Fibroblast of skin of back (primary cell): ENCODE measurements around the gene SBF1.

Experiments
- DNase-seq: peaks from one replicate; pipeline ENCODE4 v3.0.0-alpha.2; 2013

SBF1 gene

GRCh38 chr22:50506611-50507420, 32.0 kb upstream of the SBF1 start:
- no peak for DNase-seq

- no peak for DNase-seq
Observed at GRCh38 chr22:50505776-50506610, 31.2 kb upstream of the SBF1 start.

- DNase-seq, result no peak
Observed at GRCh38 chr22:50505276-50505775, 30.5 kb upstream of the SBF1 start.

DNA sequence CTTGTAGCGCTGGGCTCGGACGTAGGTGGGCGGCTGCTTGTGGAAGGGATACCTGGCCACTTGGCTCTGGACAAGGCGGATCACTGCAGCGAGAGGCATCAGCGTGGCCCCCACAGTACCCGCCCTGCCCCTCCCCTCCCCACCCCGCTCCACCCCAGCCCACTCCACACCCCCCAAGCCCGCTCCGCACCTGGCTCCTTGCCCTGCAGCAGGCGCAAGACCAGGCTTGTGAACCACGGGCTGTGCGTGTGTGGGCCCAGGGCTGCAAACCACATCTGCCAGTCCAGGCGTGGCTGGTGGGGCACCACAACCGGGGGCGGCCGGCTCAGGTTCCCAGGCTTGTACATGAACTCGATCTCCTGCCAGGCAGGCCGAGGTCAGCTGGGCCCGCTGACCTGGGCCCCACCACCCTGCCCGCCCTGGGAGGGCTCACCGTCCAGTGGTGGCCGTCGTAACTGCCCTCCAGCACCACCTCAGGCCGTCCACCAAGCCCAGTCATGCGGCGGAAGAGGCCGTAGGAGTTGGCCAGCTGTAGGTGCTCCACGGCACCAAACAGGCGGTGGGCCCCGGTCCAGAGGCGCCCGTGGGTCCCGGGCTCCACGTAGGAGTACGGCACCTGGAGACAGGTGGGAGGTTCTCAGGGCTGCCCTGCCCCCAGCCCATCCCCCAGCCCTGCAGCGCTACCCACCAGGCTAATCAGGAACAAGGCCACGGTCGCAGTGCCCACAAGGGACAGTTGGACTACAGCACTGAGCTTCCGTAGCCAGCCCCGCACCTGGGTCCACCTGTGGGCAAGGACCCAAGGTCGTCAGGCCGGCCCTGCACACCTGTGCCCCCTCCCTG, 29.8 kb upstream of the SBF1 start:
- DNase-seq, result no peak

- no peak for DNase-seq
Observed at GRCh38 chr22:50503475-50504145, 28.8 kb upstream of the SBF1 start.

GRCh38 chr22:50502628-50503474, 28.0 kb upstream of the SBF1 start:
- no peak for DNase-seq

GRCh38 chr22:50502096-50502495, 27.3 kb upstream of the SBF1 start:
- DNase-seq, result no peak

DNA sequence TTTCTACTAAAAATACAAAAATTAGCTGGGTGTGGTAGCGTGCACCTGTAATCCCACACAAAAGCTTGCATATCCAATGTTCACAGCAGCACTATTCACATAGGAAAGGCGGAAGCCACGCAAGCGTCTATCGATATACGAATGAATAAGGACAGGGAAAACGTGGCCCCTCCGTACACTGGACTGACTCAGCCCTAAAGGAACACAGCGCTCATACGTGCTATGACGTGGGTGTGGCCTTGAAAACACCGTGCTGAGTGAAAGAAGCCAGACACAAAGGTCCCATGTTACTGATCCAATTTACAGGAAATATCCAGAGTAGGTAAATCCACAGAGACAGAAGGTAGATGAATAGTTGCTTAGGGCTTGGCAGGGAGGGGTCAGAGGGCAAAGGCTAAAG, 25.6 kb upstream of the SBF1 start:
- no peak for DNase-seq

DNA sequence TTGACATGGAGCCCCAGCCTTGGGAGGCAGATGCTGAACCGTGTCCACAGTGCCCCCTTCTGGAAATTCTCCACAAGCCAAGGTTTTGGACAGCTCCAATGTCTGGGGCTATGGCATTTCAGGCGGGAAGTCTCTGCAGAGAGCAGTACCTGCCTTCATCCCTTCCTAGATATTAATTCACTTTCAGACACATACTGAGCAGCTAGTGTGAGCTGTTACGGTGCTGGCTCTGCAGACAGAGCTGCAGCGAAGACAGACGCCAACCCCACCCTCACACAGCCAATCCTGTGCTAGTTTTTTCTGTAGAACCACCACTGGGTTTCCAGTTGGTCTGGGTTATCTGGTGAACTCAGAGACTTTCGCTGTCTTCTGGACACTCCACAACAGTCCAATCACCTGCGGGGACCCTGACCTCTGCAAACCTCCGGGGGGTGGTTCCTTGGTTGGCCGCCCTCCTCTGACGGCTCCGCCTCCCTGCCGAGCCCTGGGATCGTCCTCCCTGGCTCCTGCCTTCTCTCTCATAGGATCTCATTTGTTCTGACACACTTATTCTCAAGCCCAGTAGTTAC, 23.6 kb upstream of the SBF1 start:
- DNase-seq, result peak; percentile 56

GRCh38 chr22:50497093-50497492, 22.3 kb upstream of the SBF1 start:
- no peak for DNase-seq

DNA sequence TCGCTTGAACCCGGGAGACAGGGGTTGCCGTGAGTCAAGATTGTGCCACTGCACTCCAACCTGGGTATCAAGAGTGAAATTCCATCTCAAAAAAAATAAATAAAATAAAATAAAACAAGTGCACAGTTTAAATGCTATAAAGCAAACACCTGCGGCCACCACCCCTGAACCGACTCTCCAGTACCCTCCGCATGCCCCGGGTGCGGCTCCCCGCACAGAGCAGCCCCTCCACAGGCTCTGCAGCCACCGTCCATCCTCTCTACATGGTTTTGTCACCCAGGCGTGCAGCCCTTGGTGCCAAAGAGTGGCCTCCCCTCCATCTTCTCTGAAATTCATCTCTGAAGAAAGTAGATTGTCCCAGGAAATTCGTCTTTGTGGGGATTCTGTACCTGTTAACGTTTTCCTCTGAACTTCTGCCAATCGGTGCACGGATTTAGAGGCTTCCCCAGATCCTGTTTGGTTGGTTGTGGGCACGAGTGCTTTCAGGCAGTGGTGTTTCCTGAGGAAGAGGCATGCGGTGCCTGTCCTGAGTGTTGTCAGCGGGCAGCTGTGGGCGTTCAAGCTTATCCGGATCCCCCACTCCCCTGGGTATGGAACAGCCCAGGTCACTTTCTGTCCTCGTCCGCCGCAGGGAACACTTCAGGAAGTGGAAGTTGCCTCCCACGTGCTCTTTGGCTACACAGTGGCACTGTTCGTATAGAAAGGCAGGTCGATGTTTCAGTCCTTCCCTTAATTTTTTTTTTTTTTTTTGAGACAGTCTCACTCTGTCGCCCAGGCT, 15.9 kb upstream of the SBF1 start:
- DNase-seq, result no peak

- no peak for DNase-seq
Observed at GRCh38 chr22:50489363-50490243, 14.8 kb upstream of the SBF1 start.

DNA sequence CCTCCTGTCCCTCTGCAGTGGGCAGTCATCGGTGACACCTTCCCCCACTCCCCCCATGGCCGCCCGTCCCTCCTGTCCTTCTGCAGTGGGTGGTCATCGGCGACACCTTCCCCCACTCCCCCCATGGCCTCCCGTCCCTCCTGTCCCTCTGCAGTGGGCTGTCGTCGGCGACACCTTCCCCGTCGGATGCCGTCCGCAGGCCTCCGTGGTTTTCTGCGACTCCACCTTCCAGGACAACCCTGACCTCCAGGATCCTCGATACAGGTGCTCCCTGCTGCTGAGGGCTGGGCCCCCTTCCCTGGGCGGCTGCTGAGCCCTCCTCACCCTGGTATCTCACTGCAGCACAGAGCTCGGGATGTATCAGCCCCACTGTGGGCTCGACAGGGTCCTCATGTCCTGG, 14.1 kb upstream of the SBF1 start:
- DNase-seq, result no peak

DNA sequence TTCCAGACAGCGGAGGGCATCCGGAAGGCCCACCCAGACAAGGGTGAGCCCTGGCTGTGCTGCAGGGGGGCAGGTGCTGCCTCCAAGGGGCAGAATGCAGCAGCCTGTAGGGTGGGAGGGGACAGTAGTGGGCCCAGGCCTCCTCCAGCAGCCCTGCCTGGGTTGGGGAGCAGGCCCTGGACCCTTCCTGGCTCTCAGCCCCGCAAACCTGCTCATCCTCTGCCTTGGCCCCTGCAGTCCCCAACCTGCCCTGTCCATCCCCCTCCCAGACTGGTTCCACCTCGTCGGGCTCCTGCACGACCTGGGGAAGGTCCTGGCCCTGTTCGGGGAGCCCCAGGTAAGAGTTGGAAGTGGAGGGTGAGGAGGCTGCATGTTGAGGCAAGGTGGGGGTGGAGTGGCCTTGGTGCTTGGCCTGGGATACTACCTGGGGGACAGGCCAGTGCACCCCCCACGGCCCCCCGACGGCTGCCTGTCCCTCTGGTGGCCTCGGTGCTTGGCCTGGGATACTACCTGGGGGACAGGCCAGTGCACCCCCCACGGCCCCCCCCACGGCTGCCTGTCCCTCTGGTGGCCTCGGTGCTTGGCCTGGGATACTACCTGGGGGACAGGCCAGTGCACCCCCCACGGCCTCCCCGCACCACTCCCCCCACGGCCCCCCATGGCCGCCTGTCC, 13.3 kb upstream of the SBF1 start:
- no peak for DNase-seq

DNA sequence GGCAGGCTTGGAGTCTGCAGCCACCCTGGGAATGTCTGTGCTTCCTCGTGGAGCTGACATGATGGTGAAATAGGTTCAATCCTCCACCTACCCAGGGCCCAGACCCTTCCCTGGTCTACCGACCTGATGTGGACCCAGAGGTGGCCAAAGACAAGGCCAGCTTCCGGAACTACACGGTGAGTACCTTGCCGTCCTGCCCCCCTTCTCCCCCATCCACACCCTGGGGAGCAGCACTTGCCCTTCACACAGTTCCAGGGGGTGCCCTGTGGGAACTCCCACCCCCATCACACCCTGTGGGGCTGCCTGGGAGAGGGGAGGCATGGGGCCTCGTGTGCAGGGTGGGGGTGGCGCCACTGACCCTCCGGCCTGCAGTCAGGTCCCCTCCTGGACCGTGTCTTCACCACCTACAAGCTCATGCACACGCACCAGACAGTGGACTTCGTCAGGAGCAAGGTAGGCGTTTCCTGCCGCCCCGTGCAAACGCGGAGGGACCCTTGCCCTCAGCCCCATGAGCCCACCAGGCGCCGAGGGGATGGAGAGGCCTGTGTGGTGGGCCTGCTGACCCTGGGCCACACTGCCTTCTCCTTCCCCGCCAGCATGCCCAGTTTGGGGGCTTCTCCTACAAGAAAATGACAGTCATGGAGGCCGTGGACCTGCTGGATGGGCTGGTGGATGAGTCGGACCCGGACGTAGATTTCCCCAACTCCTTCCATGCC, 12.6 kb upstream of the SBF1 start:
- no peak for DNase-seq

- DNase-seq, result no peak
Observed at GRCh38 chr22:50486561-50487289, 11.9 kb upstream of the SBF1 start, which contains the start of gene MIOX. TSS of gene MIOX (plus strand) at chr22:50486859. CDS start at chr22:50486898, 39 bp downstream.
